HG03342 (cell line): Measurements from ENCODE around the gene ALDH1A3.

ENCODE experiments used
- ATAC-seq: cut with Tn5 transposase; IDR thresholded peaks from one replicate; pipeline ENCODE4 v1.9.1; 2021; ENCODE audit warnings: mild to moderate bottlenecking, moderate library complexity; ENCODE audit not compliant: unreplicated experiment

The ALDH1A3 gene

GRCh38 chr15:100944986-100945385, 65.4 kb downstream of the ALDH1A3 start:
- no peak for ATAC-seq

DNA sequence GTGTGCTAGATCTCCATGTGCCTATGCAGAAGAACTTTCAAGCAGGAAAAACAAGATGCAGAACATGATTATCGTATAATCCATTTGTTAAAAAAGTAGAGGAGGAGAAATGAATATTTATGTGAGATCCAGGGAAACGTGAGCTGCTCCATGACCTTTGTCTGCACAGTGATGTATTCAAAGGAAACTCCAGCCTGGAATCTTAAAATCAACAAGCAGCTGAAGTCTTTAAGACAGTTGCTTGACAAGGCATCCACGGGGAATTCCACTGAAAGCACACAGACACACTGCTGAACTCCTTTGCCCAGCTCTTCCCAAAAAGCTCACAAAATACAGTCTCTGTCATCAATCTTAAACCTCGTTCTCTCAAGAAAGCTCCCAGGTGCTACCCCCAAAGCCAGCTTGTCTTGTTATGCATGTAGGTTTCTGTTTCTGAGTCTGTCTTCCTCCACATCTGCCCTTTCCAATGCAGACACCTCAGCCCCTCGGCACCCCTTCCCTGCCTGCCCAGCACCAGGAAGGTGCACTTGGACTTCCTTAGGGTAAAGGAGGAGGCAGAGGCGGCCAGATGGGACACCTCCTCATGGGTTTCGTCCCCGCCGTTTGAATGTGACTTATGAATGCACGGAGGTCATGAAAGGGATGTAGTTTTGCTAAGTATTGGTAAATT, 68.3 kb downstream of the ALDH1A3 start:
- ATAC-seq = peak; percentile 70

DNA sequence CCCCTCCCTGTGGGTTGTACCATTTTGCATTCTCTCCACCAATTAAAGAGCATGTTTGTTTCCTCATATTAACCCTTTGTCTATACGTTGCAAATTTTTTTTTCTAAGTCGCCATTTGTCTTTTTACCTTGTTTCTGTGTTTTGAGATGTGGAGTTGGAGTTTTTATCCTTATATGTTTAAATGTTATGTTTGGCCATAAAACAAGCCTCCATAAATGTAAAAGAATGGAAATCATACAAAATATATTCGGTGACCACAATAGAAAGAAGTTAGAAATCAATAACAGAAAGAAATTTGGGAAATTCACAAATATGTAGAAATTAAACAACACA, 68.8 kb downstream of the ALDH1A3 start:
- peak; percentile 39 for ATAC-seq

- no peak for ATAC-seq
These were observed 70.1 kb downstream of the ALDH1A3 start for GRCh38 chr15:100949691-100950090.

GRCh38 chr15:100951965-100952364, 72.3 kb downstream of the ALDH1A3 start:
- ATAC-seq = no peak

GRCh38 chr15:100952566-100952965, 72.9 kb downstream of the ALDH1A3 start:
- no peak for ATAC-seq

DNA sequence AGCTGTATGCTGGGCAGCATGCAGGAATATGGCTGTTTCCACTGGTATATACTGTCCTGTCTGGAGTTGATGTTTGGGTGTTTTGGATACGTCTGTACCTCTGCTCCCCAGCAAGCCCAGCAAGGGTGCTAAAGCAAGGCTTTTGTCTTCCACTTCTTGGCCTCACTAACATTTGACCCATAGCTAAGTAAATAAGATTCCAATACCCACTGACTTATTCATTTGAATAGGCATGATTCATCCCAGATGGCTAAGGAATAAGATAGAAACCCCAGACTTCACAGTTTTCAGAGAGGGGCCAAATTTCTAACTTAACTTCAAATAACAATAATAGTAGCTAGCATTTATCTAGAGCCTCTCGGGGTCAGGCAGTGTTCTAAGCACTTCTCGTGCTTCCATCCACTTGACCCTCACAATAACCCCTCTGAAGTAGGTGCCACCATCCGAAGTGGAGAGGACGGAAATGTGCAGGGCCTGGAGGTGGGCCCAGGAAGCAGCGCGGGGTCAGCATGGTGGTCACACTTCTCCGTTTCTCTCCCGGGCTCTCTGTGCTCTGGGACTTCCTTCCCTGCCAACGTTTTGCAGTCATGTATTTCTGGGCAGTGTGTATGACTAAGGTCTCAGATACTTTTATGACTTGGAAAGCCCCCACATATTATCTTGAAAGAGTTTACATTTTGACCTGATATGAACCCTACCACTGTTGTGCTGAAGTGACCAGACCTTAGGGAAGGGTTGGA, 78.9 kb downstream of the ALDH1A3 start:
- no peak for ATAC-seq

- ATAC-seq = no peak
These were observed 79.7 kb downstream of the ALDH1A3 start for GRCh38 chr15:100959066-100960050.
